Left ventricle myocardium inferior (tissue), 1 donor: ENCODE measurements around the gene CLDN34. TPM values are rescaled to one million over a fixed set of nuclear protein-coding genes. Genes with fewer than 3 reads are reported as not detected.

Source experiments
- DNase-seq: peaks from one replicate; pipeline ENCODE4 v3.0.0-alpha.2; 2020
- H3K27ac ChIP-seq: fragments of 200-600 bp; replicated peaks from 2 replicates; pipeline ENCODE4 v1.8.0; 2021
- H3K27me3 ChIP-seq: fragments of 200-600 bp; 2 replicates; pipeline ENCODE4 v1.8.0; 2021; ENCODE audit warnings: low read depth
- H3K36me3 ChIP-seq: fragments of 200-600 bp; 2 replicates; pipeline ENCODE4 v1.8.0; 2021
- H3K4me1 ChIP-seq: fragments of 200-600 bp; 2 replicates; pipeline ENCODE4 v1.8.0; 2021
- H3K4me3 ChIP-seq: fragments of 200-600 bp; 2 replicates; pipeline ENCODE4 v1.8.0; 2021; ENCODE audit warnings: mild to moderate bottlenecking, moderate library complexity
- H3K9me3 ChIP-seq: fragments of 200-600 bp; replicated peaks from 2 replicates; pipeline ENCODE4 v1.8.0; 2021
- CTCF ChIP-seq: fragments of 200-600 bp; IDR thresholded peaks from 2 replicates; pipeline ENCODE4 v1.8.0; 2021; ENCODE audit warnings: antibody characterized with exemption, mild to moderate bottlenecking, borderline replicate concordance
- intact Hi-C: fragments of 100-400 bp; cut with micrococcal nuclease; formaldehyde crosslinking; loops from one replicate; pipeline ENCODE4 v1.11.0; 2022
- total RNA-seq: library from RNA; stranded (reverse); fragmentation: NEBNext Ultra II Directional; extraction: Animal tissue kit (Norgen Biotek cat#: 25700); gene quantifications from one replicate; pipeline ENCODE4 v1.2.1, GENCODE V29; 2021
- donor health status: DM: no; HTN: yes; CAD: no; lungs with severe emphysema.

The CLDN34 gene
- total RNA-seq, 1 donor from 2014 or later, result not detected

GRCh38 chrX:9940421-9940820, 26.7 kb upstream of the CLDN34 start:
- no peak overlapping the region for H3K27ac ChIP-seq
- H3K4me1 ChIP-seq, result no peaks in the 10 kb centered on the region
- no peaks in the 10 kb centered on the region for H3K27me3 ChIP-seq
- intact Hi-C loops, result no loop called here
- TF ChIP-seq CTCF, result no peak
- H3K36me3 ChIP-seq, result no peaks in the 10 kb centered on the region
- no peak overlapping the region for H3K4me3 ChIP-seq
- no peaks in the 10 kb centered on the region for H3K9me3 ChIP-seq
- DNase-seq, result no peak

- no peaks in the 10 kb centered on the region for H3K4me1 ChIP-seq
- H3K27me3 ChIP-seq, result no peaks in the 10 kb centered on the region
- H3K9me3 ChIP-seq, result no peaks in the 10 kb centered on the region
- no peaks in the 10 kb centered on the region for H3K36me3 ChIP-seq
- no peak for DNase-seq
- intact Hi-C loops, result no loop called here
- no peak overlapping the region for H3K27ac ChIP-seq
- no peak for TF ChIP-seq CTCF
- H3K4me3 ChIP-seq, result no peak overlapping the region
Measured at GRCh38 chrX:9942086-9942485, 25.1 kb upstream of the CLDN34 start.

- no peaks in the 10 kb centered on the region for H3K27me3 ChIP-seq
- H3K4me3 ChIP-seq, result no peak overlapping the region
- H3K27ac ChIP-seq, result no peak overlapping the region
- no peaks in the 10 kb centered on the region for H3K36me3 ChIP-seq
- TF ChIP-seq CTCF, result no peak
- no peaks in the 10 kb centered on the region for H3K9me3 ChIP-seq
- H3K4me1 ChIP-seq, result no peaks in the 10 kb centered on the region
- no peak for DNase-seq
- intact Hi-C loops, result no loop called here
Measured at GRCh38 chrX:9943420-9943819, 23.7 kb upstream of the CLDN34 start.

GRCh38 chrX:9947131-9947794, 19.9 kb upstream of the CLDN34 start:
- no peak for TF ChIP-seq CTCF
- Histone ChIP-seq H3K27ac (no peak overlapping the region), H3K4me3 (no peak overlapping the region), H3K9me3 (no peaks in the 10 kb centered on the region), H3K27me3 (no peaks in the 10 kb centered on the region), H3K36me3 (no peaks in the 10 kb centered on the region), H3K4me1 (no peaks in the 10 kb centered on the region)
- DNase-seq, result no peak
- intact Hi-C loops, result no loop called here

- H3K27me3 ChIP-seq, result no peaks in the 10 kb centered on the region
- H3K4me1 ChIP-seq, result no peaks in the 10 kb centered on the region
- H3K4me3 ChIP-seq, result no peak overlapping the region
- H3K36me3 ChIP-seq, result no peaks in the 10 kb centered on the region
- no peak for DNase-seq
- no peak for TF ChIP-seq CTCF
- no peak overlapping the region for H3K27ac ChIP-seq
- no peaks in the 10 kb centered on the region for H3K9me3 ChIP-seq
- intact Hi-C loops, result no loop called here
Measured at GRCh38 chrX:9948406-9948805, 18.8 kb upstream of the CLDN34 start.
